Colonic mucosa (tissue), 4 donors: ENCODE results near the gene GPRC5C. TPM values are rescaled to one million over a fixed set of nuclear protein-coding genes. Genes with fewer than 3 reads are reported as not detected.

Experiments used
- DNase-seq: peaks from one replicate; pipeline ENCODE4 v3.0.0-alpha.2; 2020
- H3K27ac ChIP-seq: fragments of 200-600 bp; one replicate; pipeline ENCODE4 v1.8.0; 2021
- H3K27me3 ChIP-seq: fragments of 200-600 bp; one replicate; pipeline ENCODE4 v1.8.0; 2021
- H3K36me3 ChIP-seq: fragments of 200-600 bp; one replicate; pipeline ENCODE4 v1.8.0; 2021
- H3K4me1 ChIP-seq: fragments of 200-600 bp; one replicate; pipeline ENCODE4 v1.8.0; 2021; ENCODE audit warnings: mild to moderate bottlenecking
- H3K4me3 ChIP-seq: fragments of 200-600 bp; one replicate; pipeline ENCODE4 v1.8.0; 2021
- H3K9ac ChIP-seq, 2 donors: one replicate each; pipeline ENCODE4 v1.7.0; 2013; ENCODE audit warnings: control low read depth in 2 of 2, low read depth in 2 of 2, low read length in 2 of 2
- H3K9me3 ChIP-seq: fragments of 200-600 bp; one replicate; pipeline ENCODE4 v1.8.0; 2021
- intact Hi-C: fragments of 100-400 bp; cut with DNase I; formaldehyde crosslinking; loops from one replicate; pipeline ENCODE4 v1.14.1; 2022
- total RNA-seq, 2 donors: library from RNA; stranded (reverse); fragmentation: NEBNext Ultra II Directional in 1 of 2; extraction: Animal tissue kit (Norgen Biotek cat#: 25700) in 1 of 2; gene quantifications; one replicate each; pipeline ENCODE4 v1.2.1, GENCODE V29; 2021
- TF ChIP-seq, protein P1 (sequence below): fragments of 200-600 bp; IDR thresholded peaks from one replicate; pipeline ENCODE4 v1.8.0; 2022; ENCODE audit warnings: antibody characterized with exemption, mild to moderate bottlenecking
- donor health status: healthy.
- donor health status: DM: no; HTN: no; CAD: no.
- donor health status: DM: no; HTN: no; CAD: no.

Gene GPRC5C
- total RNA-seq, 2 donors from 2014 or later = 139 to 193 TPM

- no peak for DNase-seq
- Histone ChIP-seq H3K9me3 (no peaks in the 10 kb centered on the region), H3K27me3 (no peaks in the 10 kb centered on the region), H3K4me3 (no peak overlapping the region), H3K36me3 (no peaks in the 10 kb centered on the region), H3K9ac (no peak overlapping the region), H3K4me1 (peaks cover 8% of the 10 kb centered on the region), H3K27ac (no peak overlapping the region)
- intact Hi-C loops = no loop called here
- TF ChIP-seq, protein P1, sequence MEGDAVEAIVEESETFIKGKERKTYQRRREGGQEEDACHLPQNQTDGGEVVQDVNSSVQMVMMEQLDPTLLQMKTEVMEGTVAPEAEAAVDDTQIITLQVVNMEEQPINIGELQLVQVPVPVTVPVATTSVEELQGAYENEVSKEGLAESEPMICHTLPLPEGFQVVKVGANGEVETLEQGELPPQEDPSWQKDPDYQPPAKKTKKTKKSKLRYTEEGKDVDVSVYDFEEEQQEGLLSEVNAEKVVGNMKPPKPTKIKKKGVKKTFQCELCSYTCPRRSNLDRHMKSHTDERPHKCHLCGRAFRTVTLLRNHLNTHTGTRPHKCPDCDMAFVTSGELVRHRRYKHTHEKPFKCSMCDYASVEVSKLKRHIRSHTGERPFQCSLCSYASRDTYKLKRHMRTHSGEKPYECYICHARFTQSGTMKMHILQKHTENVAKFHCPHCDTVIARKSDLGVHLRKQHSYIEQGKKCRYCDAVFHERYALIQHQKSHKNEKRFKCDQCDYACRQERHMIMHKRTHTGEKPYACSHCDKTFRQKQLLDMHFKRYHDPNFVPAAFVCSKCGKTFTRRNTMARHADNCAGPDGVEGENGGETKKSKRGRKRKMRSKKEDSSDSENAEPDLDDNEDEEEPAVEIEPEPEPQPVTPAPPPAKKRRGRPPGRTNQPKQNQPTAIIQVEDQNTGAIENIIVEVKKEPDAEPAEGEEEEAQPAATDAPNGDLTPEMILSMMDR = no peak
Measured at GRCh38 chr17:74389084-74389753, 42.7 kb upstream of the GPRC5C start.

- no peak overlapping the region for H3K27ac ChIP-seq
- no peaks in the 10 kb centered on the region for H3K27me3 ChIP-seq
- H3K4me1 ChIP-seq = peaks cover 8% of the 10 kb centered on the region
- intact Hi-C loops = no loop called here
- H3K4me3 ChIP-seq = no peak overlapping the region
- DNase-seq = no peak
- no peaks in the 10 kb centered on the region for H3K9me3 ChIP-seq
- TF ChIP-seq, protein P1 = no peak
- no peaks in the 10 kb centered on the region for H3K36me3 ChIP-seq
- no peak overlapping the region for H3K9ac ChIP-seq
Measured at GRCh38 chr17:74389937-74390679, 41.8 kb upstream of the GPRC5C start.

GRCh38 chr17:74390680-74391653, 40.9 kb upstream of the GPRC5C start:
- Histone ChIP-seq H3K27me3 (no peaks in the 10 kb centered on the region), H3K9me3 (no peaks in the 10 kb centered on the region), H3K4me1 (peaks cover 8% of the 10 kb centered on the region), H3K9ac (no peak overlapping the region), H3K27ac (no peak overlapping the region), H3K36me3 (no peaks in the 10 kb centered on the region), H3K4me3 (no peak overlapping the region)
- TF ChIP-seq, protein P1 = no peak
- no peak for DNase-seq
- intact Hi-C loops = no loop called here

- no peak overlapping the region for H3K27ac ChIP-seq
- H3K9ac ChIP-seq = no peak overlapping the region
- intact Hi-C loops = no loop called here
- H3K9me3 ChIP-seq = no peaks in the 10 kb centered on the region
- H3K27me3 ChIP-seq = no peaks in the 10 kb centered on the region
- TF ChIP-seq, protein P1 = no peak
- no peaks in the 10 kb centered on the region for H3K36me3 ChIP-seq
- H3K4me3 ChIP-seq = no peak overlapping the region
- no peak for DNase-seq
- H3K4me1 ChIP-seq = peaks cover 8% of the 10 kb centered on the region
Measured at GRCh38 chr17:74391771-74392170, 40.1 kb upstream of the GPRC5C start.

DNA sequence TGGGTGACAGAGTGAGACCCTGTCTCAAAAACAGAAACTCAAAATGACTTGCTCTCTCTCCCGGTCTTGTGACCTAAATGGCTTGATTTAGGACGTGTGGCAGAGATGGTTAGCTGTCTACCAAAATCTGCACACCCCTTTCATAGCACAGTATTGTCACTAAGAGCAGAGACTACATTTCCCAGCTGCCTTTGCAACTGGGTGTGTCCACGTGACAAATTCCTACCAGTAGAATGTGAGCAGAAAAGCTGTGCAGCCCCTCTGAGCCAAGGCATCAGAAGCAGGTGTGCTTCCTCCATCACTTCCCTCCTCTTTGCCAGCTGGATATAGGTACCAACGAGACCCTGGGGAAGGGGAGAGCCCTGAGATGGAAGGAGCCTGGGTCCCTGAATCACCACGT, 39.0 kb upstream of the GPRC5C start:
- no peak for DNase-seq
- H3K4me3 ChIP-seq = no peak overlapping the region
- intact Hi-C loops = no loop called here
- TF ChIP-seq, protein P1 = no peak
- no peaks in the 10 kb centered on the region for H3K9me3 ChIP-seq
- no peak overlapping the region for H3K27ac ChIP-seq
- H3K36me3 ChIP-seq = no peaks in the 10 kb centered on the region
- no peak overlapping the region for H3K9ac ChIP-seq
- H3K4me1 ChIP-seq = peaks cover 1% of the 10 kb centered on the region
- H3K27me3 ChIP-seq = no peaks in the 10 kb centered on the region
